Measurements from ENCODE around the gene RUNX1.

Gene RUNX1

GRCh38 chr21:34897828-34898227 lies 151.3 kb downstream of the RUNX1 start:
- DNase-seq (ENCODE audit: low spot score), result no peak

- no peak for DNase-seq (ENCODE audit: low spot score)
Measured at GRCh38 chr21:34894401-34894800, 154.7 kb downstream of the RUNX1 start.

GRCh38 chr21:34892209-34892608 lies 156.9 kb downstream of the RUNX1 start:
- no peak for DNase-seq (ENCODE audit: low spot score)

GRCh38 chr21:34891613-34891943 lies 157.5 kb downstream of the RUNX1 start:
- DNase-seq (ENCODE audit: low spot score), result no peak

- peak; percentile 63 for DNase-seq (ENCODE audit: low spot score)
Measured at GRCh38 chr21:34890724-34891612, 158.1 kb downstream of the RUNX1 start.

GRCh38 chr21:34890470-34890723 lies 158.7 kb downstream of the RUNX1 start:
- DNase-seq (ENCODE audit: low spot score), result no peak

- peak; percentile 81 for DNase-seq (ENCODE audit: low spot score)
Measured at GRCh38 chr21:34889676-34890469, 159.2 kb downstream of the RUNX1 start.

- DNase-seq (ENCODE audit: low spot score), result peak; percentile 61
Measured at GRCh38 chr21:34889320-34889675, 159.8 kb downstream of the RUNX1 start.

- peak; percentile 92 for DNase-seq (ENCODE audit: low spot score)
Measured at GRCh38 chr21:34888569-34889319, 160.4 kb downstream of the RUNX1 start.

- DNase-seq (ENCODE audit: low spot score), result peak; percentile 65
Measured at GRCh38 chr21:34887725-34888568, 161.2 kb downstream of the RUNX1 start.

- DNase-seq (ENCODE audit: low spot score), result no peak
Measured at GRCh38 chr21:34887105-34887442, 162.0 kb downstream of the RUNX1 start.

- peak; percentile 71 for DNase-seq (ENCODE audit: low spot score)
Measured at GRCh38 chr21:34886240-34887104, 162.6 kb downstream of the RUNX1 start.

GRCh38 chr21:34885626-34886239 lies 163.4 kb downstream of the RUNX1 start:
- DNase-seq (ENCODE audit: low spot score), result no peak

GRCh38 chr21:34885125-34885524 lies 164.0 kb downstream of the RUNX1 start:
- DNase-seq (ENCODE audit: low spot score), result no peak

GRCh38 chr21:34884346-34884929 lies 164.7 kb downstream of the RUNX1 start:
- no peak for DNase-seq (ENCODE audit: low spot score)

GRCh38 chr21:34883491-34884271 lies 165.4 kb downstream of the RUNX1 start:
- DNase-seq (ENCODE audit: low spot score), result no peak

GRCh38 chr21:34882719-34883131 lies 166.4 kb downstream of the RUNX1 start:
- no peak for DNase-seq (ENCODE audit: low spot score)

- no peak for DNase-seq (ENCODE audit: low spot score)
Measured at GRCh38 chr21:34881839-34882371, 167.2 kb downstream of the RUNX1 start.

- DNase-seq (ENCODE audit: low spot score), result no peak
Measured at GRCh38 chr21:34881421-34881820, 167.7 kb downstream of the RUNX1 start.

All from ecto neural progenitor cell (in vitro differentiated cells).